ENCODE results near the gene CRIP2. TPM values are rescaled to one million over a fixed set of nuclear protein-coding genes. Genes with fewer than 3 reads are reported as not detected.

CRIP2 gene
- total RNA-seq, 1 donor from 2014 or later = 71.8 TPM

GRCh38 chr14:105480807-105481801 lies 6.5 kb downstream of the CRIP2 start:
- peak overlapping the region; percentile 45 for H3K4me3 ChIP-seq (ENCODE audit: insufficient read depth, low read depth, low read length)
- no peaks in the 10 kb centered on the region for H3K9me3 ChIP-seq (ENCODE audit: insufficient read depth, low read depth, low read length)
- H3K4me1 Mint-ChIP-seq (ENCODE audit: low read depth, unreplicated experiment) = peaks cover 16% of the 10 kb centered on the region
- H3K9me3 Mint-ChIP-seq (ENCODE audit: unreplicated experiment) = no peaks in the 10 kb centered on the region
- peak overlapping the region; percentile 99 for H3K27ac ChIP-seq (ENCODE audit: low read depth, low read length)
- H3K36me3 Mint-ChIP-seq (ENCODE audit: low read depth, unreplicated experiment) = peaks cover 3% of the 10 kb centered on the region
- H3K4me3 Mint-ChIP-seq (ENCODE audit: unreplicated experiment) = no peak overlapping the region
- peaks cover 11% of the 10 kb centered on the region for H4K20me1 ChIP-seq (ENCODE audit: insufficient read depth, low read length)
- H3K79me2 ChIP-seq (ENCODE audit: insufficient read depth, low read length) = peaks cover 14% of the 10 kb centered on the region
- H2AFZ ChIP-seq (ENCODE audit: low read depth, low read length) = peak overlapping the region; percentile 44
- H3K27ac Mint-ChIP-seq (ENCODE audit: unreplicated experiment) = peak overlapping the region; percentile 85
- no peak for FAIRE-seq
- TF ChIP-seq EZH2 (IDR thresholded peaks at IDR 0.05; ENCODE audit: insufficient read depth, low read length) (no peak), CTCF (IDR thresholded peaks at IDR 0.05; ENCODE audit: insufficient read depth, low read depth, low read length) (peak; percentile 88)
- H3K4me1 ChIP-seq (ENCODE audit: insufficient read depth, low read length) = peaks cover 33% of the 10 kb centered on the region
- H3K4me2 ChIP-seq (ENCODE audit: low read length) = peak overlapping the region; percentile 90
- no peaks in the 10 kb centered on the region for H3K27me3 ChIP-seq (ENCODE audit: insufficient read depth, low read length)
- DNase-seq (ENCODE audit: low read depth) = peak; percentile 62
- H3K9ac ChIP-seq (ENCODE audit: low read length) = peak overlapping the region; percentile 97
- H3K36me3 ChIP-seq (ENCODE audit: insufficient read depth, low read length) = no peaks in the 10 kb centered on the region
- H3K27me3 Mint-ChIP-seq (ENCODE audit: low read depth, unreplicated experiment) = peaks cover 6% of the 10 kb centered on the region

DNA sequence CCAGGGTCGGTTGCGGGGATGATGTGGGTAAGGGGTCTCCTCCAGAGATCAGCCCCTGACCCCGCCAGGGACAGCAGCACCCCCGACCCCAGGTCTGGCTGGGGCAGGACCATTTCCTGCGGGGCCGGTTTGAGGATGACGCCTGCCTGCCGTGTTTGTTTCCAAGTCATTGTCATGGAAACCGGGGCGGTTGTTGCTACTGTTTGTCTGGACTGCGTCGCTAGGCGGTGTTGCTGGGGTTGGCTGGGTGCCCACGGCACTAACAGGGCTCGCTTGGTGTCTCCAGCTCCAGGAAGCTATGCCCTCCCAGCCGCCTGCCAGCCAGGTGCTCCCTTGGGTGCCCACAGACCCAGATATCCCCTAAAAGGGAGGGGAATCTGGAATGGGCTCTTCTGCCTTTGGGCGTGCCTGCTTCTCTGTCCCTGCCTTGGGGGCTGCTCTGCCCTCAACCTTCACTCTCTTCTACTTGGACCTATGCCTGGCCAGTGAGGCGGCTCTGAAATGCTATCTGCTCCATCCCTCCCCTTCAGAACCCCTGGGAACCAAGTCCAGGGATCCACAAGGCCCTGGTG lies 7.4 kb downstream of the CRIP2 start:
- H2AFZ ChIP-seq (ENCODE audit: low read depth, low read length) = no peak overlapping the region
- no peak overlapping the region for H3K4me3 ChIP-seq (ENCODE audit: insufficient read depth, low read depth, low read length)
- peak overlapping the region; percentile 90 for H3K4me2 ChIP-seq (ENCODE audit: low read length)
- Mint-ChIP-seq H3K36me3 (ENCODE audit: low read depth, unreplicated experiment) (peaks cover 3% of the 10 kb centered on the region), H3K27ac (ENCODE audit: unreplicated experiment) (peak overlapping the region; percentile 99), H3K4me3 (ENCODE audit: unreplicated experiment) (peak overlapping the region; percentile 64), H3K4me1 (ENCODE audit: low read depth, unreplicated experiment) (peaks cover 16% of the 10 kb centered on the region), H3K27me3 (ENCODE audit: low read depth, unreplicated experiment) (peaks cover 6% of the 10 kb centered on the region), H3K9me3 (ENCODE audit: unreplicated experiment) (no peaks in the 10 kb centered on the region)
- peak overlapping the region; percentile 97 for H3K9ac ChIP-seq (ENCODE audit: low read length)
- H3K79me2 ChIP-seq (ENCODE audit: insufficient read depth, low read length) = peaks cover 5% of the 10 kb centered on the region
- H3K27ac ChIP-seq (ENCODE audit: low read depth, low read length) = peak overlapping the region; percentile 99
- DNase-seq (ENCODE audit: low read depth) (peak; percentile 88), FAIRE-seq (peak; percentile 86)
- H3K27me3 ChIP-seq (ENCODE audit: insufficient read depth, low read length) = peaks cover 6% of the 10 kb centered on the region
- no peaks in the 10 kb centered on the region for H3K36me3 ChIP-seq (ENCODE audit: insufficient read depth, low read length)
- H3K4me1 ChIP-seq (ENCODE audit: insufficient read depth, low read length) = peaks cover 26% of the 10 kb centered on the region
- H4K20me1 ChIP-seq (ENCODE audit: insufficient read depth, low read length) = peaks cover 5% of the 10 kb centered on the region
- TF ChIP-seq EZH2 (IDR thresholded peaks at IDR 0.05; ENCODE audit: insufficient read depth, low read length) (no peak), CTCF (IDR thresholded peaks at IDR 0.05; ENCODE audit: insufficient read depth, low read depth, low read length) (no peak)
- H3K9me3 ChIP-seq (ENCODE audit: insufficient read depth, low read depth, low read length) = no peaks in the 10 kb centered on the region
